GM12865 (cell line): Measurements from ENCODE around the gene PRSS50.

Experiments used
- DNase-seq: peaks from one replicate; pipeline ENCODE4 v3.0.0; 2010; ENCODE audit warnings: low read depth
- H3K4me3 ChIP-seq: 2 replicates; pipeline ENCODE4 v1.5.1; 2011; ENCODE audit warnings: mild to moderate bottlenecking, low read depth, low read length, control low read depth
- TF ChIP-seq, protein P1 (sequence below): IDR thresholded peaks from 2 replicates; pipeline ENCODE4 v1.5.1; 2011; ENCODE audit warnings: low read length, control low read depth, low read depth, inconsistent platforms; ENCODE audit not compliant: insufficient read depth; ENCODE audit errors: missing control alignments

Gene PRSS50

DNA sequence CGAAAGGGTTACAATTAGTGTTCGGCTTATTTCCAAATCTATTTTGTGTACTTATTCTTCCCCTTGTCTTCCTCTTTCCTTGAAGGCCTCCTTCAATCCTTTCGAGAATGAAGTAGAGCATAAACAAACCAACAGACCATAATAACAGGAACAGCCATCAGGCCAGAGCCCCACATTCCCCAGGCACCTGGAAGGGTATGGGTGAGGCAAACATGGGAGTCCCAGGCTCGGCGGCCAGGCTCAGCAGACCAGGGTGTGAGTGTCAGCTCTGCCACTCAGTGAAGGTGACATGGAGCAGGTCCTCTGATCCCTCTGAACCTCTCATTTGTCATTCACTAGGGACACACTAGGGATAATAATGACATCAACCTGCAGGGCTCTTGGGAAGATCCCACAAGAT is 38.0 kb downstream of the PRSS50 start:
- TF ChIP-seq, protein P1, sequence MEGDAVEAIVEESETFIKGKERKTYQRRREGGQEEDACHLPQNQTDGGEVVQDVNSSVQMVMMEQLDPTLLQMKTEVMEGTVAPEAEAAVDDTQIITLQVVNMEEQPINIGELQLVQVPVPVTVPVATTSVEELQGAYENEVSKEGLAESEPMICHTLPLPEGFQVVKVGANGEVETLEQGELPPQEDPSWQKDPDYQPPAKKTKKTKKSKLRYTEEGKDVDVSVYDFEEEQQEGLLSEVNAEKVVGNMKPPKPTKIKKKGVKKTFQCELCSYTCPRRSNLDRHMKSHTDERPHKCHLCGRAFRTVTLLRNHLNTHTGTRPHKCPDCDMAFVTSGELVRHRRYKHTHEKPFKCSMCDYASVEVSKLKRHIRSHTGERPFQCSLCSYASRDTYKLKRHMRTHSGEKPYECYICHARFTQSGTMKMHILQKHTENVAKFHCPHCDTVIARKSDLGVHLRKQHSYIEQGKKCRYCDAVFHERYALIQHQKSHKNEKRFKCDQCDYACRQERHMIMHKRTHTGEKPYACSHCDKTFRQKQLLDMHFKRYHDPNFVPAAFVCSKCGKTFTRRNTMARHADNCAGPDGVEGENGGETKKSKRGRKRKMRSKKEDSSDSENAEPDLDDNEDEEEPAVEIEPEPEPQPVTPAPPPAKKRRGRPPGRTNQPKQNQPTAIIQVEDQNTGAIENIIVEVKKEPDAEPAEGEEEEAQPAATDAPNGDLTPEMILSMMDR: no peak
- no peak for DNase-seq
- H3K4me3 ChIP-seq: no peak overlapping the region

DNA sequence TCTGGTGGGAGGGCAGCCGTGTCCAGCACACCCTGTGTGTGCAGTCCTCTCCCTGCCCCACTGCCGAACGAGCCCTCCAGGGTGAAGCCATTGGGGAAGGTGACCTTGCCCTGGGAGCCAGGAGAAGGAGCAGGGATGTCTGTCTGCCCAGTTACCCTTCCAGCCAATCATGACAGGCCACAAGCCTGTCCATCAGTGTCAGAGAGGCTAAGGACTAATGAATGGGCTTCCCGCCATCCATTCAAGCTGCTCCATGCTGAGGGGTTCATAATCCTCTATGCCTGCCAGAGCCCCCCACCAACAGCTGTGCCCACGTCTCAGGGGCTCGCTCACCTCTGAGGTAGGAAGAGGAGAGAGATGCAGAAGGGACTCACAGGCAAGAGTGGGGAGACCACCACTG is 39.4 kb downstream of the PRSS50 start:
- TF ChIP-seq, protein P1: no peak
- no peak for DNase-seq
- no peak overlapping the region for H3K4me3 ChIP-seq

DNA sequence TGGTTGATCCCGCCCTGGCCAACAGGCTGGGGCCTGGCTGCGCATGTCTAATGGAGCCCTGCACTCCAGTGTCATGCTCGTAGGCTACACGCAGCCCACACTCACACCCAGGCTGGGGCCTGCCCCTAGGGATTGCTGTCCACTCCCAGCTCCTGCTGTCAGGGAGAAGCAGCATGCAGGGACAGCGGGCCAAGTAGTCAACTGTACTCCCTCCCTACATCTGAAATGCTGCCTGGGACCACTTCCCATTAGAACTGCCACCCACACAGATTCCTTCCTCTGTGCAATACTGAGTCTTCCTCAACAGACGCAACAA is 40.3 kb downstream of the PRSS50 start:
- H3K4me3 ChIP-seq: no peak overlapping the region
- TF ChIP-seq, protein P1: no peak
- no peak for DNase-seq

DNA sequence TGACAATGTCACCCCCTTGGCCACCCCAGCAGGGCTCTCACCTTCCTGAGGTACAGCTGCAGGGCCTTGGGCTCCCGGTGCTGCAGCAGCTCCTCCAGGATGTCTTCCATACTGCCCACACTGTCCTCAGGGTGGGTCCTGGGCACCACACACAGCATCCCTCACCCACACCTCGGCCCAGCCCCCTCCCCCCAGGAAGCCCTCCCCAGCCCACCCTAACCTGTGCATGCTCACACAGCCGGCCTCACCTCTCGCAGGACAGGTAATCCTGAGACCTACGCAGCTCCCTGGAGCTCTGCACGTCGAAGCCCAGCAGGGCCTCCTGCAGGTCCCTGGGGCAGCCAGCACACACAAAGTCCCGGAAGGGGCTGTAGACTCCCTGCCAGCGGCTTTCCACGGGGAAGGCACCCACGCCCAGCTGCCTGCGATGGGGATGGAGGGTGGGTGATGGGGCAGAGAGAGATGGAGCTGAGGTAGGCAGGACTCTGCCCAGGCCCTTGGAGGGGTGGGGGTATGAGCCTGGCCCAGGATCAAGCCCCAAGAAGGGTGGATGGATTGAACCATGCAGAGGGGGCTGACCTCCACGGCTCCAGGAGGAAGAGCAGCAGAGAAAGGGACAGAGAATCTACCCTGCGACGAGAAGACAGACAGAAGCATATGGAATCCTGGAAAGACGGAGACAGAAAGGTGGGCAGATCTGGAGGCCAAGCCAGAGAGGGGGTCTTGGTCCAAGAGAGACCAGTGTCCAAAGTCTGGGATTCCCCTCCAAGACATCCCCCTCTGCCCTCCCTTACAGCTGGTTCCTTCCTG is 40.9 kb downstream of the PRSS50 start:
- DNase-seq: no peak
- TF ChIP-seq, protein P1: no peak
- H3K4me3 ChIP-seq: no peak overlapping the region

DNA sequence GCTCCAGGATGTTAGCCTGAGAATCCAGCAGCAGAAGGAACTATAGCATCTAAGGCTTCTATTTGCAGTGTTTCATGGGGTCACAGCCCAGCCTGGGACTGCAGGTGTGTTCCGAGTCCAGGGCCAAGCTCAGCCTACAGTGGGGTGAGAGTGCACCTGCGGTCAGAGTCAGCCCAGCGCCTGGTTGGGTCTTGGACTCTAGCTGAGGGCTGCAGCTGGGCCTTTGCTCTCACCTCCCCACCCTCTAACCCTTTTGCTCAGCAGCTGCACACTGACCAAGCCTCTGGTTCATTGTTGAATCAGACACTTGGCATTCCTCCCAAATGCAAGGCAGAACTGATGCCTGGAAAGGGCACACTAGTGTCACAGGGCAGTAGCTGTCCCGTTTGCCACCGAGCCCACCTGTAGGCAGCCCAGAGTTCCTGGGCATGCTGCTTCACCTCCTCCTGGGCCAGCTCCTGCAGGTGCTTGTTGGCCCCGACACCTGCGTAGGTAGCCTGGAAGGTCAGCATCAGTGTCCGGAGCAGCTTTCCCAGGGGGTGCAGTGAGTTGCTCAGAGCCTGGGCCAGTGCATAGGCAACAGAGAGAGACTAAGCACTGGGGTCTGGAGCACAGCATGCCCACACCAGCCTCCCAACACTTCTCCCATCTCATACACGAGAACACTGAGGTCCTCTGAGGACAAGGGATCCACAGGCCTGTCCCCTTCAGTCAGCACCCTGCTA is 41.7 kb downstream of the PRSS50 start:
- no peak for DNase-seq
- H3K4me3 ChIP-seq: no peak overlapping the region
- TF ChIP-seq, protein P1: no peak

DNA sequence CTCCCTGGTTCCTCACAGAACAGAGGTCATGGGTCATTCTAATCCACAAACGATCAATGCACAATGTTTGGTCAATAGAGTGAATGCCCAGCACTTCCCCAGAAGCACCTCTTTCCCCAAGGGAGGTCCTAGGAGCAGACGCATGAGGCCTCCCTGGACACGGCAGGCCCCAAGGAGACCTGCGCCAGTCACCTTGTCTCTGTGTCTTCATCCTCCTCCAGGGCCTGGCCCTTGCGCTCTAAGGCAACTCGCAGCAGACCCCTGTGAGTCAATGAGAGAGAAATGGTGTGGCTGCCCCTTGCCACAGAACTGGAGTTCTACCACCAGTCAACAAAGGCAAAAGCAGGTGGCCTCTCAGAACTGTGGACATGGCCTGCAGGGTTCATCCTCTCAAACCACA is 42.2 kb downstream of the PRSS50 start:
- TF ChIP-seq, protein P1: no peak
- no peak overlapping the region for H3K4me3 ChIP-seq
- no peak for DNase-seq
